Neuron (in vitro differentiated cells): Measurements from ENCODE around the gene LRCH3.
"Not testable (repeated sequence)": the region's sequence is repeated elsewhere in the genome, so short reads cannot be mapped to it uniquely, and the experiment has no call there.

Experiments used
- H2AFZ ChIP-seq: one replicate; pipeline ENCODE4 v1.6.1; 2013; ENCODE audit warnings: low read depth, mild to moderate bottlenecking, inconsistent platforms, low read length, moderate library complexity
- H3K27me3 ChIP-seq: one replicate; pipeline ENCODE4 v1.6.1; 2013; ENCODE audit warnings: low read length; ENCODE audit not compliant: insufficient read depth
- H3K36me3 ChIP-seq: one replicate; pipeline ENCODE4 v1.6.1; 2013; ENCODE audit warnings: low read length; ENCODE audit not compliant: insufficient read depth
- H3K4me1 ChIP-seq: one replicate; pipeline ENCODE4 v1.6.1; 2013; ENCODE audit warnings: low read length; ENCODE audit not compliant: insufficient read depth
- H3K4me3 ChIP-seq: 2 replicates; pipeline ENCODE4 v1.5.1; 2013; ENCODE audit warnings: mild to moderate bottlenecking, low read length, moderate library complexity
- H3K9me3 ChIP-seq: one replicate; pipeline ENCODE4 v1.6.1; 2013; ENCODE audit warnings: low read length

LRCH3 gene

GRCh38 chr3:197908957-197909701 is 118.1 kb downstream of the LRCH3 start:
- Histone ChIP-seq H2AFZ (no peak overlapping the region), H3K4me3 (no peak overlapping the region), H3K9me3 (no peaks in the 10 kb centered on the region), H3K36me3 (no peaks in the 10 kb centered on the region), H3K27me3 (no peaks in the 10 kb centered on the region), H3K4me1 (peaks cover 9% of the 10 kb centered on the region)

- Histone ChIP-seq H2AFZ (peak overlapping the region; percentile 66), H3K9me3 (peaks cover 2% of the 10 kb centered on the region), H3K27me3 (no peaks in the 10 kb centered on the region), H3K4me1 (peaks cover 9% of the 10 kb centered on the region), H3K4me3 (no peak overlapping the region), H3K36me3 (no peaks in the 10 kb centered on the region)
Measured at GRCh38 chr3:197912741-197913476, 121.9 kb downstream of the LRCH3 start.

GRCh38 chr3:197913641-197914380 is 122.8 kb downstream of the LRCH3 start:
- H3K4me1 ChIP-seq: peaks cover 9% of the 10 kb centered on the region
- no peaks in the 10 kb centered on the region for H3K27me3 ChIP-seq

GRCh38 chr3:197921429-197922275 is 130.6 kb downstream of the LRCH3 start:
- H2AFZ ChIP-seq, H3K27me3 ChIP-seq, H3K4me1 ChIP-seq, H3K4me3 ChIP-seq, H3K9me3 ChIP-seq: not testable (repeated sequence)
- peaks cover 22% of the 10 kb centered on the region for H3K36me3 ChIP-seq

More at GRCh38 chr3:197913641-197914380, 122.8 kb downstream of the LRCH3 start:
- no peak overlapping the region for H2AFZ ChIP-seq
- no peaks in the 10 kb centered on the region for H3K36me3 ChIP-seq
- H3K9me3 ChIP-seq: peaks cover 2% of the 10 kb centered on the region
- H3K4me3 ChIP-seq: no peak overlapping the region

- Histone ChIP-seq H2AFZ (no peak overlapping the region), H3K4me1 (no peaks in the 10 kb centered on the region), H3K9me3 (no peaks in the 10 kb centered on the region), H3K36me3 (peaks cover 25% of the 10 kb centered on the region), H3K27me3 (no peaks in the 10 kb centered on the region), H3K4me3 (no peak overlapping the region)
Measured at GRCh38 chr3:197926418-197926817, 135.4 kb downstream of the LRCH3 start.

GRCh38 chr3:197927578-197927977 is 136.5 kb downstream of the LRCH3 start:
- not testable (repeated sequence) for H3K4me1 ChIP-seq, H2AFZ ChIP-seq, H3K27me3 ChIP-seq, H3K9me3 ChIP-seq, H3K4me3 ChIP-seq
- peaks cover 24% of the 10 kb centered on the region for H3K36me3 ChIP-seq

GRCh38 chr3:197936819-197937384 is 145.8 kb downstream of the LRCH3 start:
- no peaks in the 10 kb centered on the region for H3K4me1 ChIP-seq
- H3K9me3 ChIP-seq: no peaks in the 10 kb centered on the region
- H3K36me3 ChIP-seq: peaks cover 3% of the 10 kb centered on the region
- no peak overlapping the region for H2AFZ ChIP-seq
- no peaks in the 10 kb centered on the region for H3K27me3 ChIP-seq
- H3K4me3 ChIP-seq: no peak overlapping the region
